HepG2 (cell line): Measurements from ENCODE around the gene FAM171A2. TPM values are rescaled to one million over a fixed set of nuclear protein-coding genes. Genes with fewer than 3 reads are reported as not detected.

Experiments
- ATF6 ChIP-seq: sonication (generic); formaldehyde crosslinking; conservative IDR thresholded peaks from 2 replicates; pipeline ENCODE4 v1.4.0; 2020; ENCODE audit warnings: missing genetic modification reagents
- CHCHD3 ChIP-seq: sonication (generic); formaldehyde crosslinking; IDR thresholded peaks from 2 replicates; pipeline ENCODE4 v1.8.0; 2022; ENCODE audit warnings: mild to moderate bottlenecking, missing genetic modification reagents, moderate library complexity
- GATA4 ChIP-seq: sonication (generic); IDR thresholded peaks from 2 replicates; pipeline ENCODE4 v1.6.1; 2016; ENCODE audit warnings: antibody characterized with exemption, low read depth, borderline replicate concordance
- HHEX ChIP-seq: IDR thresholded peaks from 2 replicates; pipeline ENCODE4 v1.6.1; 2016; ENCODE audit warnings: control low read depth
- HNRNPH1 ChIP-seq: fragments of 200-400 bp; formaldehyde crosslinking; optimal IDR thresholded peaks from 2 replicates; pipeline ENCODE3; 2017; ENCODE audit warnings: mild to moderate bottlenecking, low read depth, low read length
- IKZF4 ChIP-seq: sonication (generic); formaldehyde crosslinking; IDR thresholded peaks from 2 replicates; pipeline ENCODE4 v1.5.1; 2020; ENCODE audit warnings: borderline replicate concordance, mild to moderate bottlenecking, low read depth, missing genetic modification reagents; ENCODE audit errors: not compliant biosample characterization
- JDP2 ChIP-seq: sonication (generic); formaldehyde crosslinking; IDR thresholded peaks from 2 replicates; pipeline ENCODE4 v1.8.1; 2022; ENCODE audit warnings: missing genetic modification reagents, borderline replicate concordance
- KLF16 ChIP-seq, 2 experiments: sonication (generic) in 1 of 2; formaldehyde crosslinking in 1 of 2; IDR thresholded peaks; 2 replicates each; pipeline versions ENCODE4 v1.6.1 to v1.8.0; 2016 to 2023; ENCODE audit warnings: missing genetic modification reagents in 2 of 2, missing compliant biosample characterization in 1 of 2
- KLF9 ChIP-seq: IDR thresholded peaks from 2 replicates; pipeline ENCODE4 v1.6.1; 2016; ENCODE audit warnings: low read depth
- MIER3 ChIP-seq: IDR thresholded peaks from 2 replicates; pipeline ENCODE4 v1.6.1; 2016; ENCODE audit warnings: missing compliant biosample characterization, borderline replicate concordance
- NR2F1 ChIP-seq, 2 experiments: fragments of 450-650 bp in 1 of 2; formaldehyde crosslinking in 1 of 2; IDR thresholded peaks; 2 replicates each; pipeline versions ENCODE4 v1.5.0 to v1.6.1; 2016 to 2020; ENCODE audit warnings: mild to moderate bottlenecking in 1 of 2, missing compliant biosample characterization in 1 of 2, missing genetic modification reagents in 1 of 2, moderate library complexity in 1 of 2
- SMAD1 ChIP-seq: sonication (generic); formaldehyde crosslinking; IDR thresholded peaks from 2 replicates; pipeline ENCODE4 v1.4.0; 2020; ENCODE audit warnings: missing genetic modification reagents, low read depth, mild to moderate bottlenecking, borderline replicate concordance
- SP1 ChIP-seq, 2 experiments: fragments of 450-650 bp in 1 of 2; sonication (generic) in 1 of 2; formaldehyde crosslinking in 1 of 2; IDR thresholded peaks; 2 replicates each; pipeline versions ENCODE4 v1.4.0 to v1.6.1; 2016 to 2020; ENCODE audit warnings: missing genetic modification reagents in 1 of 2
- SP140L ChIP-seq: sonication (generic); formaldehyde crosslinking; IDR thresholded peaks from 2 replicates; pipeline ENCODE4 v1.4.0; 2020; ENCODE audit warnings: missing genetic modification reagents, borderline replicate concordance
- TEAD2 ChIP-seq: sonication (generic); formaldehyde crosslinking; IDR thresholded peaks from 2 replicates; pipeline ENCODE4 v1.9.0; 2021; ENCODE audit warnings: missing genetic modification reagents
- ZBTB34 ChIP-seq: sonication (generic); formaldehyde crosslinking; IDR thresholded peaks from 2 replicates; pipeline ENCODE4 v1.8.0; 2022; ENCODE audit warnings: mild to moderate bottlenecking, missing genetic modification reagents
- ZBTB42 ChIP-seq: sonication (generic); formaldehyde crosslinking; IDR thresholded peaks from 2 replicates; pipeline ENCODE4 v1.5.0; 2020; ENCODE audit warnings: mild to moderate bottlenecking, missing genetic modification reagents
- ZHX1 ChIP-seq: sonication (generic); formaldehyde crosslinking; IDR thresholded peaks from 2 replicates; pipeline ENCODE4 v1.8.1; 2022; ENCODE audit warnings: low read depth, mild to moderate bottlenecking, missing genetic modification reagents
- ZNF225 ChIP-seq: sonication (generic); formaldehyde crosslinking; IDR thresholded peaks from 2 replicates; pipeline ENCODE4 v1.4.0; 2020; ENCODE audit warnings: mild to moderate bottlenecking, missing genetic modification reagents
- ZNF709 ChIP-seq: sonication (generic); formaldehyde crosslinking; IDR thresholded peaks from 2 replicates; pipeline ENCODE4 v1.5.0; 2020; ENCODE audit warnings: mild to moderate bottlenecking, missing genetic modification reagents
- ZNF800 ChIP-seq: sonication (generic); formaldehyde crosslinking; IDR thresholded peaks from 2 replicates; pipeline ENCODE4 v1.4.0; 2020; ENCODE audit warnings: missing genetic modification reagents
- ZSCAN12 ChIP-seq: sonication (generic); formaldehyde crosslinking; IDR thresholded peaks from 2 replicates; pipeline ENCODE4 v1.9.0; 2021; ENCODE audit warnings: mild to moderate bottlenecking, missing genetic modification reagents
- polyA plus RNA-seq, 8 experiments: library from polyadenylated mRNA; depleted of rRNA in 3 of 8; stranded (reverse) in 7 of 8; unstranded in 1 of 8; fragments of >200 nt; fragmentation: Illumina TruSeq in 4 of 8; extraction: Trizol in 4 of 8; gene quantifications; 2 replicates each; pipeline versions ENCODE4 v1.2.1 to v1.2.3, GENCODE V29; 2011 to 2016; ENCODE audit warnings: low read depth in 4 of 8, missing spikeins in 1 of 8, mixed read lengths in 1 of 8; ENCODE audit not compliant: insufficient read depth in 1 of 8
- total RNA-seq, 5 experiments: library from RNA; depleted of rRNA; stranded (reverse); fragments of >200 nt; fragmentation: Illumina TruSeq; extraction: Trizol; gene quantifications; 2 replicates each; pipeline ENCODE4 v1.2.3, GENCODE V29; 2016; ENCODE audit warnings: low read depth in 1 of 5

FAM171A2 gene
- total and polyA plus RNA-seq, 2 of the 13 experiments (the other 11 are each of a cell fraction or from before 2014, with no cell fraction given) = 1.8 to 3.6 TPM

- TF ChIP-seq GATA4 (no peak), HNRNPH1 (no peak), ZNF709 (no peak), ZBTB34 (CRISPR knock-in tag) (no peak), SMAD1 (CRISPR knock-in tag) (peak; percentile 84), NR2F1 (CRISPR knock-in tag; IDR thresholded peaks at IDR 0.05) (no peak), ZBTB42 (CRISPR knock-in tag) (no peak), KLF16 (CRISPR knock-in tag; IDR thresholded peaks at IDR 0.05) (no peak), SP140L (no peak), SP1 (IDR thresholded peaks at IDR 0.05) (no peak), SP1 (CRISPR knock-in tag; IDR thresholded peaks at IDR 0.05) (peak; percentile 30), IKZF4 (CRISPR knock-in tag) (no peak), ZNF225 (CRISPR knock-in tag) (no peak), ZHX1 (no peak), KLF9 (CRISPR knock-in tag) (no peak), ZNF800 (CRISPR knock-in tag) (no peak), TEAD2 (no peak), ATF6 (CRISPR knock-in tag) (no peak), ZSCAN12 (no peak), MIER3 (CRISPR knock-in tag) (no peak), CHCHD3 (no peak), JDP2 (CRISPR knock-in tag) (no peak), HHEX (CRISPR knock-in tag) (no peak)
Observed at GRCh38 chr17:44374306-44375195, 10.9 kb upstream of the FAM171A2 start (continued).
